Suppressor macrophage (primary cell): ENCODE results near the gene ACOT12.
"Not testable (repeated sequence)": the region's sequence is repeated elsewhere in the genome, so short reads cannot be mapped to it uniquely, and the experiment has no call there.

Experiments
- DNase-seq, 4 experiments: peaks; one replicate each; pipeline ENCODE4 v3.0.0-alpha.2; 2020 to 2022
- total RNA-seq, 17 experiments: gene quantifications; one replicate each; lab custom pipeline; 2026; ENCODE audit warnings: mixed read lengths in 6 of 17, inconsistent platforms in 3 of 17; lab: John Stamatoyannopoulos, UW

The ACOT12 gene
- 0 to 2.2 (median 0) reads per million in 17 experiments for total RNA-seq

- peak in 2 of 4 experiments; percentile 33 to 55 for DNase-seq
Measured at GRCh38 chr5:81393783-81394718, at the start of gene ACOT12. TSS of gene ACOT12 (minus strand) at chr5:81394134. CDS start at chr5:81394114, 20 bp downstream.

GRCh38 chr5:81435023-81435422 lies 41.1 kb upstream of the ACOT12 start:
- no peak for DNase-seq

DNA sequence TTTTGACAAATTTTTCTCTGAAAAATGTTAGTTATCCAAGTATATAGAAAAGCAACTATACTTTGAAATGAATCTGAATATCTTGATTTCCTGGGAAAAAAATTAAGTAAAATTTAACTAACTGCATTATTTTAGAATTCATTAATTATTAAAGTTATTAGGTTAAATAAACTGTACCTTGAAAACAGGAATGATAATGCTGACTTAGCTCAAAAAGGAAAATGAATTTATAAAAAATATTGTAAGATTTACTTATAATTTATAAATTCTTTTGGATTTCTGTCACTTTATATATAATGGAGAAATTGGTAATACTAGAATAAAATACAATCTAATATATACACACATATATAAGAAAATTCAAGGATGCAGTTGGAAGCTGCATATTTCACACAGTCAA lies 36.1 kb upstream of the ACOT12 start:
- no peak for DNase-seq

- no peak for DNase-seq
Measured at GRCh38 chr5:81429363-81429762, 35.4 kb upstream of the ACOT12 start.

- DNase-seq: no peak
Measured at GRCh38 chr5:81428861-81429260, 34.9 kb upstream of the ACOT12 start.

DNA sequence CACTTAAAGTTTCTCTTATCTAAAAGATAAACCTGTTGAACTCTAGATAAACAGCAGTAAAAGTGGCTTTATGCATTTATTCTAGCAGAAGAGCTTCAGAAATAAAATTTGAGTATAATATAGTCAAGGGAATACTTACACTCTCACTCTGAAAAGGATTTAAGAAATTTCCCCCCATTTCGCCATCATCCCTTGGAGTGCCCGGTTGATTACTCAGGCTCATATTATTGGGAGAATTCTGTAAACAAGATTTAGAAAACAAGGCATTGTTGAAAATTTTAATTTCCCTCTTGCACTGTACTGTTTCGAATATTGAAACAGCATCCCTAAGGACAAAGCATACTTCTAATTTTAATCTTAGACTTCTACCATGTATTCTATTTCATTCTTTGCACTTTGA lies 34.5 kb upstream of the ACOT12 start:
- no peak for DNase-seq

DNA sequence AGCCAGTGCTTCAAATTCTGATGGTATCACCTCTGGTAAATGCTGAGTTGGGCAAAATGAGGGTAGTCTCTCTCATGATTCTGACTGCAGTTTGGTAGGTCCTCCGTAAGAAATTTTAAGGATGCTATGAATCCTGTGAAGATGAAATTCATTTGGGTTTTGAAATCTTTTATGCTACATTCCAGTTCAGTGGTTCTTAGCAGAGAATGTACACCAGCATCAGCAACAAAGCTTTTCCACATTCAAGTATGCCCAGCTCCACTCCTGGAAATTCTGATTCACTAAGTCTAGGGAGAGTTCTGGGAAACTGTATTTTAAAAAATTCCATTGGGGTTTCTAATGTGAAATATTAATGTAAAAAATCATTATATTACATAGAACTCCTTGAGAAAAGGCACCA lies 33.6 kb upstream of the ACOT12 start:
- DNase-seq: no peak

DNA sequence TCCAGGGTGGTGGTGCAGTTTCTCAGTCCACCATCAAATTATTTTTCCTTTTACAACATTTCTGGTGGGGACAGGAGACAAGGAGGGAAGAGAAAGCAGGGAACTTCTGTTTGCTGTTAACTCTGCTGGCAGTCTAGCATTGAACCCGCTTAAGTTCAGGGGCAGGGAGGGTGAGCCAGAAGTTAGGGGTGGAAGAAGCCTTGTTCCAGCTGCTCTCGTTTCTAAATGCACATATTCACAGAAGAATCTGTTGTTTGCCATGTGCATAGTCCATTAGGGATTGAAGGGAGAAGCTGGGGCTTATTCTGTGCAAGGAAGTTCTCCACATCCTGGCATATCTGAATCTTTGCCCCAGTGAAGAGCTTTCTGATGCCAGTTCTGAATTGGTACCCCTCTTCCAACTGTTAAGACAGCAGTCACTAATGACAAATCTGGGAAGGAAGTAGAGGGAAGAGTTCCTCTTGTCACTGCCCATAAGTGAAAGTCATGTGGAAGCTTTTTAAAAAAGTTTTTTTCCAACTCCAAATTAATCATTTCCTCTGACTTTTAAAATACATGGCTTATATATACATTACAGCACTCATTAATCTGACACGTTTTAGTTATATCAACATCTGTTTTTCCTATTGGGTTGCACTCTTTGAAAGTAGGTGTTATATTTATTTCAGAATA lies 32.6 kb upstream of the ACOT12 start:
- DNase-seq: peak; percentile 3 to 52 (median 34)

- peak in 3 of 4 experiments; percentile 26 to 72 (median 55) for DNase-seq
Measured at GRCh38 chr5:81425569-81425968, 31.6 kb upstream of the ACOT12 start.

- DNase-seq: no peak
Measured at GRCh38 chr5:81424728-81425127, 30.8 kb upstream of the ACOT12 start.

- peak; percentile 5 to 39 (median 20) for DNase-seq
Measured at GRCh38 chr5:81422671-81423070, 28.7 kb upstream of the ACOT12 start.

DNA sequence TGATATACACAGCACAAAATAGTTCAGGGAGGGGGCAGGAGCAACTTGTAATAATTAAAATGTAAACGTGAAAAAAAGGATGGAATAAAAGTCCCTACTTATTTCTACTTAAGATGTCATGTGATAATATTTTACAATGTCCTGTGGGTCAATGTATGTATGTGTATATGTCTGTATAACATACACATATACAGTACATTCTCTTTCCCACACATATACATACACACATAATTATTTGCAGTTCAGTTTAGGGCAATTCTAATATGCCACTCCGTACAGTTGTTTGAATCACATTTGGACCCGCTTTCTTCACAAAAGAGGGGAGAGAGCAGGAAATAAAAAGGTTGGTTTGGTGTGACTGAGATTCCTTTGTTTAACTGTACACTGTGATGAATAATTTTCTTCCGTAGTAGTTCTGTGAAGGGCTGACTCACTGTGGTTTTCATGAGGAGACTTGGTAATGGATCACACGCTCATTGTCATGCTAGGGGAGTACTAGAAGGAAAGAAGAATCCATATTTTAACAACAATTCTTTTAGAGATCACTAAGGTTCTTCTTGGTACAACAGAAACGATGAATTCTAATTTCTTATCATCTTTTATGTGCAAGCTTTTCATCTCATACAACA lies 26.2 kb upstream of the ACOT12 start:
- DNase-seq: peak; percentile 47 to 79 (median 69)

GRCh38 chr5:81418606-81419005 lies 24.7 kb upstream of the ACOT12 start:
- no peak for DNase-seq

DNA sequence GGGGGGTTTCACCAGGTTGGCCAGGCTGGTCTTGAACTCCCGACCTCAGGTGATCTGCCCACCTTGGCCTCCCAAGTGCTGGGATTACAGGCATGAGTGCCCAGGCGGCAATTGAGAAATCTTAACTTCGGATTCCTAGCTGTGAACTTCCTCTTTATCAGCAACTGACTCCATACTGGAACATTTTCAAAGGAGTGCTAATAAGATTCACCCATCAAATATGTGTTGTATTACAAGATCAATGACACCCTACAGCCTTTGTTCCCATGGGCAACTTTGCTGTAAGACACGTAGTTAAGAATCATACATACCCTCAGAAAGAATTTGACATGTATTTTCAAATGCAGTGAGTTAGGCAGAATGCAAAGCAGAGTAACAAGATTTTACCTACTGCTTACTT lies 23.1 kb upstream of the ACOT12 start:
- DNase-seq: no peak

DNA sequence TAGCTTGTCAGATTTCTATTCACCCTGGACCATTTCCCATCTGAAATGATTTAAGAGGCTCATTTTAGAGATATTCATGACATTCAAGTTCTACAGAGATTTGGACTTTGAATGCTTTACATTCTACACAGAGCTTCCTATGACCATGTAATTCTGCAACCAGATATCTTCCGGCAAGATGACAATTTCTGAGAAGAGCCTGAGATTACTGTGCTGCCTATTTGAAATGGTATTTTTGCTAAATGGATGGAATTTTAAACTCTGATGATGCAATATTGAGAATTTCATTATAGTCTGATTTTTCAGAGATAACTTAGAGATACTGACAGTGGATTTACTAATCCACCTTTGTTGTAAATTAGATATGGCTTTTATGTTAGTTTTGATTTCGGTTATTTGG lies 16.0 kb upstream of the ACOT12 start:
- no peak for DNase-seq

- DNase-seq: no peak
Measured at GRCh38 chr5:81409361-81409760, 15.4 kb upstream of the ACOT12 start.

- DNase-seq: no peak
Measured at GRCh38 chr5:81408496-81408895, 14.6 kb upstream of the ACOT12 start.

- DNase-seq: not testable (repeated sequence)
Measured at GRCh38 chr5:81407811-81408210, 13.9 kb upstream of the ACOT12 start.

DNA sequence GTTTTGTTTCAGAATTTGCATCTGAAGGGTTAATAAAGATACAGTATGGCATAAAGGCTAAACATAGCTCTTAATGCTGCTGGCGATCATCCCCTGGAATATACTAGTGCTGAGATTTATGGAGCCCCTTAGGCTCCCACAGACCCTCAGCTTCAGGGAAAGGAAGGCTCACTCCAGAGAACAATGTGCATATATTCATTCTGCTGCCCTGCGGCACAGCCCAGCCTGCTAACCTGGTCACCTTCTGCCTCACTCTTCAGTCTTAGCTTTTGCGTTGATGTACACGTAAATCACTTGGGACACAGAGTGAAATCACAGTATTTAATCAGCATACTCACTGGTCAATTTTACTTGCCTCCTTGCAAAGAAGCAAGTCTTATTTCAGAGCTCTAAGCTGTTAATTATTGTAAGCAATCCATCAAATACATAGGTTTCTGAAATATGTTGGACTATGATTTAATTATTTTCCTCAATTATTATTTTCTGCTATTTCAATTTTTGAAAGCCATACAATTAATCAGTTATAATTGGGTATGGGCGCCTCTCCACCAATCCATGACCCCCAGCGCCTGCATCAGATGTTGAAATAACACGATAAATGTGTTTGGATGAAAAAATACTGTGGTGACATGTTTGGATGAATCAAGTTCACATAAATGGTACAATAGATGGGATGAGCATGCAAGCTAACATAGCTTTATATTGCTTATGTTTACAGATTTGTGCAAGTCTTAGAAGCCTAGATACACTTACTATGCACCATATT lies 11.4 kb upstream of the ACOT12 start:
- no peak for DNase-seq

- no peak for DNase-seq
Measured at GRCh38 chr5:81402192-81402930, 8.4 kb upstream of the ACOT12 start.

DNA sequence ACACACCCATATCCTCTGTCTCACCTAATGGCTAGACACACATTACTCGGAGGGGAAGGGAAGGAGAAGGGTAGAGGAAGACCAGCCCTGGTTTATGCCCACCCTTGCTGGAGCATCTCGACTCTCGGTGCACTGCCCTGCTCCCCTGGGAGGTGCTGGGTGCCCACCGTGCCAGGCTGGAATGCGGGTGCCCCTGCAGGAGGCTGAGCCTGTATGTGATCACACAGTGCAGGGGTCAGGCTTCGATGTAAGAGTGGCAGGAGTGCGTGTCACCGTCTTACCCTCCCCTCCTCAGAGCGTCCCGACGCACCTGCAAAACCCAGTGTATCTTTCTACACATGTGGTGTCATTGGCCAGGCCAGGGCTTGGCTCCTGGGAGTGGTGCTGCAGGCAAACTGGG lies 7.3 kb upstream of the ACOT12 start:
- DNase-seq: no peak

DNA sequence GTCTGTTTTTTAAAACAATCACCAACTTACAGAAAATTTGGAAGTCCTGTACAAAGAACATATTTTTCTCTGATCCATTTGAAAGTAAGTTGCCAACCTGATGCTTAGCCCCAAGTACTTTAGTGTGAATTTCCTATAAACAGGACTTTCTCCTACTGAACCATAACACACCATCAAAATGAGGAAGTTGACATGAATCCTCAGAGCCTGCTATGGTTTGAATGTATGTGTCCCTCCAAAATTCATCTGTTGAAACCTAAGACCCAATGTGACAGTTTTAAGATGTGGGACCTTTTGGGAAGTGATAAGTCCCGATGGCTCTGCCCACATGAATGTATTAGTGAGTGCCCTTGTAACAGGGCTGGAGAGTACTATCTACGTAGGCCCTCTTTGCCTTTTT lies 6.4 kb upstream of the ACOT12 start:
- peak in 3 of 4 experiments; percentile 16 to 47 (median 35) for DNase-seq
